K562 (cell line): Measurements from ENCODE around the gene ABLIM2. TPM values are rescaled to one million over a fixed set of nuclear protein-coding genes. Genes with fewer than 3 reads are reported as not detected.

ENCODE experiments used
- ATAC-seq: fragments of 200-7000 bp; cut with Tn5 transposase; 3 replicates; pipeline ENCODE4 v1.9.1; 2020; ENCODE audit warnings: moderate library complexity
- BruUV-seq: library from RNA; stranded (reverse); fragments of 400-500 nt; replicated peaks from 2 replicates; lab custom pipeline; 2021; lab: Mats Ljungman, UMichigan
- CTCF ChIA-PET: fragments of 300-600 bp; formaldehyde crosslinking; extraction: SDS; loops from one replicate; lab custom pipeline; 2021; ENCODE audit warnings: low intra/inter-chr PET ratio; lab: Yijun Ruan, JAX
- POLR2A ChIA-PET: fragments of 300-600, 350-650 bp; sonication (Branson Sonifier 250); formaldehyde crosslinking; extraction: SDS; loops from one replicate; lab custom pipeline; 2021; ENCODE audit warnings: antibody characterized with exemption, inconsistent platforms; lab: Yijun Ruan, JAX
- DNase-seq, 4 experiments: peaks; one replicate each; pipeline versions ENCODE4 v3.0.0 to v3.0.0-alpha.2; 2011 to 2018; ENCODE audit warnings: low spot score in 3 of 4, mixed read lengths in 3 of 4; ENCODE audit errors: extremely low read depth in 1 of 4
- FAIRE-seq: peaks from 2 replicates; lab custom pipeline; 2011; peaks lifted over from hg19 to GRCh38; lab: Jason Lieb, UNC
- H2AFZ ChIP-seq: 2 replicates; pipeline ENCODE4 v1.6.0; 2011; ENCODE audit warnings: low read depth, low read length, control low read depth, inconsistent platforms
- H3K27ac ChIP-seq: fragments of 200-600 bp; 3 replicates; pipeline ENCODE4 v1.8.0; 2011; ENCODE audit warnings: low read depth, mild to moderate bottlenecking, control low read depth, inconsistent platforms, low read length, moderate library complexity, mixed read lengths; ENCODE audit errors: extremely low read depth
- H3K27me3 ChIP-seq, 2 experiments: fragments of 300-600 bp in 1 of 2; 2 replicates in 1 of 2; 3 replicates in 1 of 2; pipeline versions ENCODE4 v1.6.0 to v1.8.0; 2011; ENCODE audit warnings: inconsistent platforms in 2 of 2, low read length in 2 of 2, mild to moderate bottlenecking in 1 of 2, mixed read lengths in 1 of 2, moderate library complexity in 1 of 2; ENCODE audit not compliant: control insufficient read depth in 2 of 2, insufficient read depth in 2 of 2
- H3K36me3 ChIP-seq: fragments of 300-600 bp; 3 replicates; pipeline ENCODE4 v1.8.0; 2011; ENCODE audit warnings: mild to moderate bottlenecking, low read length, inconsistent platforms; ENCODE audit not compliant: control insufficient read depth, insufficient read depth
- H3K4me1 ChIP-seq, 2 experiments: fragments of 200-600 bp in 1 of 2; replicated peaks in 1 of 2; 2 replicates in 1 of 2; 3 replicates in 1 of 2; pipeline versions ENCODE4 v1.5.1 to v1.8.0; 2011; ENCODE audit warnings: inconsistent platforms in 2 of 2, low read length in 2 of 2, mild to moderate bottlenecking in 1 of 2, mixed read lengths in 1 of 2, moderate library complexity in 1 of 2; ENCODE audit not compliant: control insufficient read depth in 2 of 2, insufficient read depth in 2 of 2
- H3K4me2 ChIP-seq: 2 replicates; pipeline ENCODE4 v1.6.1; 2011; ENCODE audit warnings: low read length, control low read depth, inconsistent platforms, mixed read lengths; ENCODE audit not compliant: insufficient read depth
- H3K4me3 ChIP-seq: fragments of 200-600 bp; sonication (generic), shearing (Covaris generic); 2 replicates; pipeline ENCODE4 v1.5.1; 2016; ENCODE audit warnings: control low read depth, inconsistent platforms
- H3K79me2 ChIP-seq: fragments of 200-600 bp; 3 replicates; pipeline ENCODE4 v1.8.0; 2011; ENCODE audit warnings: low read length, inconsistent platforms; ENCODE audit not compliant: control insufficient read depth, insufficient read depth
- H3K9ac ChIP-seq, 2 experiments: 2 replicates each; pipeline versions ENCODE4 v1.6.0 to v1.6.1; 2011; ENCODE audit warnings: low read depth in 2 of 2, low read length in 2 of 2, control low read depth in 1 of 2, inconsistent platforms in 1 of 2, mild to moderate bottlenecking in 1 of 2, mixed read lengths in 1 of 2; ENCODE audit not compliant: insufficient read depth in 1 of 2
- H3K9me1 ChIP-seq: one replicate; pipeline ENCODE4 v1.6.0; 2011; ENCODE audit warnings: inconsistent platforms, mild to moderate bottlenecking, low read length, moderate library complexity; ENCODE audit not compliant: control insufficient read depth, insufficient read depth
- H3K9me3 ChIP-seq: replicated peaks from 2 replicates; pipeline ENCODE4 v1.5.1; 2011; ENCODE audit warnings: low read depth, low read length, inconsistent platforms; ENCODE audit not compliant: control insufficient read depth, insufficient read depth
- H4K20me1 ChIP-seq: replicated peaks from 2 replicates; pipeline ENCODE4 v1.6.1; 2011; ENCODE audit warnings: low read length, inconsistent platforms, mixed read lengths; ENCODE audit not compliant: control insufficient read depth, insufficient read depth
- BHLHE40 ChIP-seq: IDR thresholded peaks from 2 replicates; pipeline ENCODE4 v1.6.1; 2011; ENCODE audit warnings: low read length, improper control_type of control experiment
- ZNF668 ChIP-seq: fragments of 250-450 bp; sonication (Bioruptor Pico); IDR thresholded peaks from 2 replicates; pipeline ENCODE4 v1.8.0; 2022; ENCODE audit warnings: mild to moderate bottlenecking, inconsistent platforms
- WGBS: fragments of 100-300 bp; shearing (Covaris generic); methylation state at CpG from one replicate; pipeline ENCODE4 v1.1.6; 2016; ENCODE audit warnings: low coverage, mixed read lengths; ENCODE audit not compliant: insufficient coverage; ENCODE audit errors: missing lambda C conversion rate; 5-methylcytosine and 5-hydroxymethylcytosine counted together
- in situ Hi-C: fragments of 300-500 bp; cut with MboI; formaldehyde crosslinking; loops from 4 replicates; pipeline ENCODE4 v1.15.0; 2018; ENCODE audit warnings: inconsistent platforms, mixed read lengths
- intact Hi-C: fragments of 100-400 bp; cut with micrococcal nuclease; formaldehyde crosslinking; loops from 2 replicates; pipeline ENCODE4 v1.14.2; 2022
- polyA plus RNA-seq, 8 experiments: library from polyadenylated mRNA; depleted of rRNA in 4 of 8; stranded (reverse) in 5 of 8; unstranded in 3 of 8; fragments of >200 nt; fragmentation: Nextera tagmentation in 2 of 8; fragmentation: Illumina TruSeq in 1 of 8; extraction: Ambion mirVana in 2 of 8; extraction: Trizol in 1 of 8; gene quantifications; 2 replicates each; pipeline versions ENCODE4 v1.2.1 to v1.2.3, GENCODE V29; 2011 to 2014; ENCODE audit warnings: inconsistent platforms in 1 of 8, missing spikeins in 1 of 8
- total RNA-seq, 7 experiments: library from RNA; depleted of rRNA in 6 of 7; stranded (reverse); fragments of >200 nt in 6 of 7; fragmentation: Illumina TruSeq in 2 of 7; extraction: Trizol in 2 of 7; gene quantifications; 2 replicates each; pipeline versions ENCODE4 v1.2.1 to v1.2.3, GENCODE V29; 2011 to 2021; ENCODE audit warnings: low replicate concordance in 1 of 7
- TF ChIP-seq, protein P1 (sequence below), 2 experiments: fragments of 450-650 bp; conservative IDR thresholded peaks; 2 replicates each; pipeline ENCODE4 v1.6.1; 2017; ENCODE audit warnings: mild to moderate bottlenecking in 2 of 2, moderate library complexity in 2 of 2
- TF ChIP-seq, protein P2 (sequence below), 2 experiments: IDR thresholded peaks; 2 replicates each; pipeline ENCODE4 v1.6.1; 2011; ENCODE audit warnings: borderline replicate concordance in 1 of 2, control low read depth in 1 of 2, low read depth in 1 of 2, low read length in 1 of 2, mild to moderate bottlenecking in 1 of 2, mixed read lengths in 1 of 2, moderate library complexity in 1 of 2; ENCODE audit not compliant: insufficient read depth in 1 of 2, insufficient read length in 1 of 2, poor library complexity in 1 of 2, severe bottlenecking in 1 of 2; ENCODE audit errors: extremely low read depth in 1 of 2
- TF ChIP-seq, protein P3 (sequence below), 2 experiments: fragments of 450-650 bp; formaldehyde crosslinking in 1 of 2; IDR thresholded peaks; 2 replicates each; pipeline versions ENCODE4 v1.4.0 to v1.6.1; 2014 to 2020; ENCODE audit warnings: mild to moderate bottlenecking in 2 of 2, borderline replicate concordance in 1 of 2, low read depth in 1 of 2

ABLIM2 gene
- total and polyA plus RNA-seq, 9 of the 15 experiments (the other 6 are each of a cell fraction or from before 2014, with no cell fraction given): not detected

DNA sequence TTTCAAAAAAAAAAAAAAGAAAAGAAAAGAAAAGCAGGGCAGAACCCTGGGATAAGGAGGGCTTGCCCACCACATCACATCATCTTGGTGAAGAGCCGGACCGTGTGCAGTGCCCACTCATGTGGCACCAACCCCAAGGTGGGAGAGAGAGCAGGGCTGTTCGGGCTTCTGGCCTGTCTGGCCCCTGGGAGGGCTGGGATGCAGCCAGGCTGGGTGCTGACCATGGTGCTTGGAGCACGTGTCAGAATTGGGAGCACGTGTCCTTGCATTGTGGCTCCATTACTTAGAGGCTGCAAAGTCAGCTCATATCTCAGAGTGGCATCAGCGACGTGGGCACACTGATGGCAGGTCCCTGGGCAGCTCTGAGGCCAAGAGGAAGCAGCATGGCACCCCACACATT is 118.0 kb downstream of the ABLIM2 start:
- Histone ChIP-seq H3K9me3 (no peaks in the 10 kb centered on the region), H2AFZ (no peak overlapping the region), H4K20me1 (0 out of 2 replicates have a peak, but pooled peaks cover 3% of the 10 kb centered on the region), H3K4me1 (no peaks in the 10 kb centered on the region), H3K27ac (no peak overlapping the region), H3K79me2 (no peaks in the 10 kb centered on the region), H3K27me3 (peaks cover 2 to 28% of the 10 kb centered on the region in 2 experiments; a peak in 2 of 5 replicates), H3K4me2 (no peak overlapping the region), H3K4me3 (no peak overlapping the region), H3K9me1 (no peaks in the 10 kb centered on the region)
- no peak for ATAC-seq
- DNase-seq: no peak
- intact Hi-C loops (no loop called here), in situ Hi-C loops (no loop called here)
- TF ChIP-seq, protein P1, sequence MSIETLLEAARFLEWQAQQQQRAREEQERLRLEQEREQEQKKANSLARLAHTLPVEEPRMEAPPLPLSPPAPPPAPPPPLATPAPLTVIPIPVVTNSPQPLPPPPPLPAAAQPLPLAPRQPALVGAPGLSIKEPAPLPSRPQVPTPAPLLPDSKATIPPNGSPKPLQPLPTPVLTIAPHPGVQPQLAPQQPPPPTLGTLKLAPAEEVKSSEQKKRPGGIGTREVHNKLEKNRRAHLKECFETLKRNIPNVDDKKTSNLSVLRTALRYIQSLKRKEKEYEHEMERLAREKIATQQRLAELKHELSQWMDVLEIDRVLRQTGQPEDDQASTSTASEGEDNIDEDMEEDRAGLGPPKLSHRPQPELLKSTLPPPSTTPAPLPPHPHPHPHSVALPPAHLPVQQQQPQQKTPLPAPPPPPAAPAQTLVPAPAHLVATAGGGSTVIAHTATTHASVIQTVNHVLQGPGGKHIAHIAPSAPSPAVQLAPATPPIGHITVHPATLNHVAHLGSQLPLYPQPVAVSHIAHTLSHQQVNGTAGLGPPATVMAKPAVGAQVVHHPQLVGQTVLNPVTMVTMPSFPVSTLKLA (conservative IDR thresholded peaks at IDR 0.05): peak in 1 of 2 experiments; percentile 43; a peak in 2 of 4 replicates
- TF ChIP-seq ZNF668 (CRISPR knock-in tag) (no peak), BHLHE40 (peak; percentile 57; the same call in 1 of the 2 replicates)
- TF ChIP-seq, protein P2, sequence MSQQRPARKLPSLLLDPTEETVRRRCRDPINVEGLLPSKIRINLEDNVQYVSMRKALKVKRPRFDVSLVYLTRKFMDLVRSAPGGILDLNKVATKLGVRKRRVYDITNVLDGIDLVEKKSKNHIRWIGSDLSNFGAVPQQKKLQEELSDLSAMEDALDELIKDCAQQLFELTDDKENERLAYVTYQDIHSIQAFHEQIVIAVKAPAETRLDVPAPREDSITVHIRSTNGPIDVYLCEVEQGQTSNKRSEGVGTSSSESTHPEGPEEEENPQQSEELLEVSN (IDR thresholded peaks at IDR 0.05; ENCODE audit: borderline replicate concordance in 1 of 2, extremely low read depth in 1 of 2, insufficient read depth in 1 of 2, insufficient read length in 1 of 2, low read depth in 1 of 2, low read length in 1 of 2, poor library complexity in 1 of 2, severe bottlenecking in 1 of 2): peak in 1 of 2 experiments; percentile 8
- TF ChIP-seq, protein P3, sequence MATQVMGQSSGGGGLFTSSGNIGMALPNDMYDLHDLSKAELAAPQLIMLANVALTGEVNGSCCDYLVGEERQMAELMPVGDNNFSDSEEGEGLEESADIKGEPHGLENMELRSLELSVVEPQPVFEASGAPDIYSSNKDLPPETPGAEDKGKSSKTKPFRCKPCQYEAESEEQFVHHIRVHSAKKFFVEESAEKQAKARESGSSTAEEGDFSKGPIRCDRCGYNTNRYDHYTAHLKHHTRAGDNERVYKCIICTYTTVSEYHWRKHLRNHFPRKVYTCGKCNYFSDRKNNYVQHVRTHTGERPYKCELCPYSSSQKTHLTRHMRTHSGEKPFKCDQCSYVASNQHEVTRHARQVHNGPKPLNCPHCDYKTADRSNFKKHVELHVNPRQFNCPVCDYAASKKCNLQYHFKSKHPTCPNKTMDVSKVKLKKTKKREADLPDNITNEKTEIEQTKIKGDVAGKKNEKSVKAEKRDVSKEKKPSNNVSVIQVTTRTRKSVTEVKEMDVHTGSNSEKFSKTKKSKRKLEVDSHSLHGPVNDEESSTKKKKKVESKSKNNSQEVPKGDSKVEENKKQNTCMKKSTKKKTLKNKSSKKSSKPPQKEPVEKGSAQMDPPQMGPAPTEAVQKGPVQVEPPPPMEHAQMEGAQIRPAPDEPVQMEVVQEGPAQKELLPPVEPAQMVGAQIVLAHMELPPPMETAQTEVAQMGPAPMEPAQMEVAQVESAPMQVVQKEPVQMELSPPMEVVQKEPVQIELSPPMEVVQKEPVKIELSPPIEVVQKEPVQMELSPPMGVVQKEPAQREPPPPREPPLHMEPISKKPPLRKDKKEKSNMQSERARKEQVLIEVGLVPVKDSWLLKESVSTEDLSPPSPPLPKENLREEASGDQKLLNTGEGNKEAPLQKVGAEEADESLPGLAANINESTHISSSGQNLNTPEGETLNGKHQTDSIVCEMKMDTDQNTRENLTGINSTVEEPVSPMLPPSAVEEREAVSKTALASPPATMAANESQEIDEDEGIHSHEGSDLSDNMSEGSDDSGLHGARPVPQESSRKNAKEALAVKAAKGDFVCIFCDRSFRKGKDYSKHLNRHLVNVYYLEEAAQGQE (IDR thresholded peaks at IDR 0.05; ENCODE audit: borderline replicate concordance): peak; percentile 64
- TF ChIP-seq, protein P3 (CRISPR knock-in tag; IDR thresholded peaks at IDR 0.05; ENCODE audit: low read depth): no peak
- TF ChIP-seq, all 486 proteins: peak for 4
- 4% methylated on average over 7 of the region's 7 CpGs for WGBS
- Histone ChIP-seq H3K36me3 (no peaks in the 10 kb centered on the region), H3K9ac (no peak overlapping the region)
- ChIA-PET POLR2A (interaction anchor here (0.6 kb wide), 1 partner anchor 16 kb away, joined by 4 read pairs; no protein-coding TSS in a partner anchor), CTCF (no interaction called here)
- no peak for FAIRE-seq
- no TSS peak for BruUV-seq
